HG03039 (cell line): ENCODE data around the gene DTNBP1.
A peak's percentile ranks its signal among the peaks of the same experiment; 100 is the strongest.

Experiments
- ATAC-seq: cut with Tn5 transposase; IDR thresholded peaks from one replicate; pipeline ENCODE4 v1.9.1; 2021; ENCODE audit warnings: mild to moderate bottlenecking, moderate library complexity; ENCODE audit not compliant: unreplicated experiment

DTNBP1 gene, protein sequence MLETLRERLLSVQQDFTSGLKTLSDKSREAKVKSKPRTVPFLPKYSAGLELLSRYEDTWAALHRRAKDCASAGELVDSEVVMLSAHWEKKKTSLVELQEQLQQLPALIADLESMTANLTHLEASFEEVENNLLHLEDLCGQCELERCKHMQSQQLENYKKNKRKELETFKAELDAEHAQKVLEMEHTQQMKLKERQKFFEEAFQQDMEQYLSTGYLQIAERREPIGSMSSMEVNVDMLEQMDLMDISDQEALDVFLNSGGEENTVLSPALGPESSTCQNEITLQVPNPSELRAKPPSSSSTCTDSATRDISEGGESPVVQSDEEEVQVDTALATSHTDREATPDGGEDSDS

DNA sequence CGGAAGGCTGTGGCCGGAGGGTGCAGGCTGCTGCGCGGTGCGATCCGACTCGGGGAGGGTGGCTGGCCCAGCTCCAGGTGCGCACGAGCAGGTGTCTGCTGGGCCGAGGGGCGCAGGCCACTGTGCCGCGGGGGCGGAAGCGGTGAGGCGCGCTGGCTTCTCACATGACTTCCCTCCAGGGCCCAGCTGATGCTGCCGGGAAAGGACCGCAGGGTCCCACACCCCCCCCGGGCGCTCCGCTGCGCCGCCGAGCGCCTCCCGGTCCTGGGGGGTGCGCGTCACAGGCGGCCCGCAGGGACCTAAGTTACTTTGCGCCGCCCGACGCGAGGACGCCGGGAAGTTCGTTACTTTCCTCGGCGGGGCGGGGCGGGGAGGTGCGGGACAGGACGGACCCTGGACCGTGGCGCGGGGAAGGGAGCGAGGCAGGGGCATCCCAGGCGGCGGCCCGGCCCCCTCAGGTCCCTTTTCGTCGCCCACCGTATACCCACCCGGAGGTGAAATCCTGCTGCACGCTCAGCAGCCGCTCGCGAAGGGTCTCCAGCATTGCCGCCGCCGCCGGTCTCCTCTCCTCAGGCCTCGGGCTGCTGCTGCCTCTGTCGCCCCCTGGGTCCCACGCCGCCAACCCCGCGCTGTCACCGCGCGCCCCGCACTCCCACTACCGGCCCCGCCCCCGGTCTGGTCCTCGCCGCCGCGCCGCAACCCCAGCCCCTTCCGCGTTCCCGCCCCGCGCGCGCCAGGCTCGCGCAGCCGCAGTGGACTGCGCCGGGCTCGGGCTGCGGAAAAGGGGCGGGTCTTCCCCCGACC, at the start of gene DTNBP1:
Gene DTNBP1 (minus strand): TSS at position 703 of the 804 bp plus-strand sequence. CDS start 159 bp downstream, at position 544.
- ATAC-seq, result peak; percentile 75

DNA sequence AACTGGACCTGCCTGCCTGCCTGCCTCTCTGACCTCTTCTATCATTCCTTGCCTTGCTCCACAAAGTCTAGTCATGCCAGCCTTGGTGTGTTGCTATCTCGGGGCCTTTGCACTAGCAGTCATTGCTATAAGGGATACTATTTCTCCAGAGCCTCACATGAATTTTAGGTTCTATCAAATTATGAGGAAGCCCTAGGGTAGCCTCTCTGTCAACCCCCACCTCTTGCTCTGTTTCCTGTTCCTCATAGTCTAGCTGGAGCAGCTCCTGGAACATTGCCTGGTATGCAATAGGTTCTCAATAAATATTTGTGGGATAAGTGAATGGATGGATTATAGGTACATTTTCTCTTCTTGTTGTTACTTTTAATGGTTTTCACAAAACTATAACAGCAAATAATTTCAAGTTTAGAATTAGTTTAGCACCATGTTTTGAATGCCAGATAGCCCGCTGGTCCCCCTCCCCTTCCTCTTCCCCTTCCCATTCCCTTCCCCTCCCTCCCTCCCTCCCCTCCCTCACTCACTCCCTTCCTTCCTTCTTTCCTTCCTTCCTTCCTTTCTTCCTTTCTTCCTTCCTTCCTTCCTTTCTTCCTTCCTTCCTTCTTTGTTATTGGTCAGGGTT, 46.9 kb upstream of the DTNBP1 start:
- ATAC-seq, result no peak

DNA sequence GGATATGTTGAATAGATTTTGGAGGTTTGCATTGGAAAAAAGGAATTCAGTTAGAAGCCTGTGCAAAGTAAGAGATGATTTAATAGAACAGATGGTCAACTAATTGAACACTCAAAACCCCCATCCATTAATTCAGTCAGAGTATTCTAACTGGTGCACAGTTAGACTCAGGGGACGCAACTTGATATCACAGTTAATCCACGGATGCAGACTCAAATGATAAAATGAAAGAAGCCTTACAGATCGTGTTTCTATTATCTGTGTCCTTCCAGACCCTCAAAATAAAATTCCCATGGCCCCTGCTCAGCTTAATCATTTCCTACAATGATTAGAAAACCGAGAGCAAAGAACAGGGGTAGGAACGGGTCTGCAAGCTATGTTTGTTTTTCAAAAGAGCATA, 45.4 kb upstream of the DTNBP1 start:
- ATAC-seq, result no peak

DNA sequence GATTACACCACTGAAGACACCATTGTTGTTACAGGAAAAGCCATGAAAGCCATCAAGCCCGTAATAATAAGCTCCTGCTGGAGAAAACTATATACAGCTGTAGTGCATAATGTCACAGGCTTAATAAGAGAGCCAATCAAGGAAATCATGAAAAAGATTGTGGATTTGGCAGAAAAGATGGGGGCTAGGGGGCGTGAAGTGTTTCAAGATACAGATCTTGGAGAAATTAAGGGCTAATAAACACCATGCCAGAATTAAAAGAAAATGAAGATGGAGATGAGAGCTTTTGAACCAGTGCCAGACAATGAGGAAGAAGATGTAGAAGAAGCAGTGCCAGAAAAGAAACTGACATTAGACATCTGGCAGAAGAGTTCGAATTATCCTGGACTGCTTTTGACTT, 43.2 kb upstream of the DTNBP1 start:
- ATAC-seq, result no peak

DNA sequence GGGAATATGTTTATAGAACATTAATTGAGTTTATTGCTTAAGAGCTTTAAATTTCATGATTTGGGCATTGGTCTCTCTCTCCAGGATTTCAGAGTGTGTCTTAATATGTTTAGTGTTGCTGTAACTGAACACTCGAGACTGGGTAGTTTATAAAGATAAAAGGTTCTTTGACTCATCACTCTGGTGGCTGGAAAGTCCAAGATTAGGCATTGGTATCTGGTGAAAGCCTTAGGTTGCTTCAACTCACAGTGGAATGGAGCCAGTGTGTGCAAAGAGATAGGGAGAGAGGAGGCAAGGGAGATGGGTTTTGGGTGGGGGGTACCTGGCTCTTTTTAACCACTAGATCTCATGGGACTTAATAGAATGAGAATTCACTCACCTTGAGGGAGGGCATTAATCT, 35.6 kb upstream of the DTNBP1 start:
- no peak for ATAC-seq

DNA sequence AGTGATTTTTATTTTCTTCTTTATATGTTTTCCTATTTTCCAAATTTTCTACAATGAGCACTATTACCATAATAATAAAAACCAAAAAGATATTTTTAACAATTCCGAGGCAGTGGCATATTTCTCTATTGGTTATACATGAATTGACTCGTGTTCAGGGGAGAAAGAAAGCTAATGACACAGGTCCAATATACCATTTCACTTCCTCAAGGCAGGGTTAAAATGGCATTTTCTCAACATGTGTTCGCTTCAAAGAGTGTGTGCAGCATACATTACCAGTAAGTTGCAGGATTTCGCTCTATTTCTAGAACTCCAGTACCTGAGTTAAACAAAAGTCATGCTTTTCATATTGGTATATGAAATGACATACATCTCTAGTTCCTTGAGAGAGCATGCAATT, 35.1 kb upstream of the DTNBP1 start:
- ATAC-seq, result no peak

DNA sequence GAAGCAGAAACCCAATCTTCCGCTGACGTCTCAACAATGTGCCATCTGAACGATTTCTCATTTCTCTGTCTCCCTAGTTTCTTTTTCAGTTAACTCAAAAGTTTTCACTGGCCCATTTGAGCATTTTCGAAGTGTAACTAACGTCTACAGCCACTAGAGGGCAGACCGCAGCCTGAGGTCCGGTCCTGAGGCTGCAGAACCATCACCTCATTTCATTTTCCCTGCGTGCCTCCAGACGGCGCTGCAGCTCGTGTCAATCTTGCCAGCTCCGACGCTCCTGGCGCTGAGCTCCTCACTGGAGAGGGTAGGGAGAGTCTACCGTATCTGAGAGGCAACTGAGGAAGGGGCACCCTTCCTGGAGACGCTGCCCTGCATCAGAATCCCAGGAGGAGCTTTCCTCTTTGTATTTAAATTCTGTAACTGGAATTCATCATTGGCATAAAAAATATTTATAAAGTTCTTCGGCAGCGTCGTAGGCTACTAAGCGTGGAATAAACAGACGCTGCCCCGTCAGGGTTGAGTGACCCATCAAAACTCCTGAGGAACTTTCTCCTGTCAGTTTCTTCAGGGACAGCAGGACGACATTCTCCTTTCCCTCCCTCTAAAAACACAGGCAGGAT, 28.5 kb upstream of the DTNBP1 start:
- ATAC-seq, result peak; percentile 88

DNA sequence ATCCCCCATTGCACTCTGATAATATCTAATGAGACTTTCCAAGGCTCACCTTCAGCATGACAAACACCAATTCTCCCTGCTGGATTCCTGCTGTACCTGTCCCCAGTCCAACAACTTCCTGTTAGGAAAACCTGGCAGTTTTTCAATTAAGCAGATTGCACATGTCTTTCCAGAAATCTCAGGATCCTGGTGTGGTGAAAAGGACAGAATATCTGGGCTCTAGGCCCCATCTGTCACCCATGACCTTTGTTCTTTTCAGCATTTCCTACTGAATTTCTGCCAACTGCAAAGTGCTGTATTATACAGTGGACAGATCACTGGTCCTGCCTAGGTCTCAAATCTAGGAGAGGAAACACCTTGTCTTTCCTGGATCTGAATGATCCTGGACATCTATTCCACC, 27.7 kb upstream of the DTNBP1 start:
- no peak for ATAC-seq

DNA sequence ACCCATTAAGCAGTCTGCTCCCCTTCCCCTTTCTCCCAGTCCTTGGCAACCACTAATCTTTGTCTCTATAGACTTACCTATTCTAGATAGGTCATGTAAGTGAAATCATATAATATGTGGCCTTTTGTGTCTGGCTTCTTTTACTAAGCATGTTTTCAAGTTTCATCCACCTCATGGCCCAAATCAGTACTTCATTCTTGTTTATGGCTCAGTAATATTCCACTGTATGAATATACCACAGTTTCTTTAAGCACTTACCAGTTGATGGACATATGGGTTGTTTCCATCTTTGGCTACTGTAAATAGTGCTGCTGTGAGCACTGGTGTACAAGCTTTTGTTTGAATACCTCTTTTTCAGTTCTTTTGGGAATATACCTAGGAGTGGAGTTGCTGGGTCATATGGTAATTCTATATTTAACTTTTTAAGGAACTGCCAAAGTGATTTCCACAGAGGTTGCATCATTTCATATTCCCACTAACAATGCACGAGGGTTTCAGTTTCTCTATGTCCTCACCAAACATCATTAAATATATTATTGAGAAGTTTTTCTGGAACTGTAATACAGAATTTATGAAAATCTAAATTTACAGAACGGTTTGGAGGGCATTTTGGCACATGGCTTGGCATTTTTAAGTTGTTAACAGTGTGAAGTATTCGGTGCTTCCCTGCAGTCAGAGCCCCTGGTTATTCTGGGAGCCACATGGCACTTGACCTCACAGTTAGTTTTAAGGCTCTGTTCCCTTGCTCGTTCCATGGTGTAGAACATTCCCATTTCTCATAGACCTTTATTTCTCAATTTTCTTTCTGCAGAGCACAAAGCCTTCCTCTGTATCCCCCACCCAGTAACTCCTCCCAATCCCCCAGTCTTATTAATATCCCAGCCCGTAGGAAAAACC, 27.0 kb upstream of the DTNBP1 start:
- no peak for ATAC-seq

DNA sequence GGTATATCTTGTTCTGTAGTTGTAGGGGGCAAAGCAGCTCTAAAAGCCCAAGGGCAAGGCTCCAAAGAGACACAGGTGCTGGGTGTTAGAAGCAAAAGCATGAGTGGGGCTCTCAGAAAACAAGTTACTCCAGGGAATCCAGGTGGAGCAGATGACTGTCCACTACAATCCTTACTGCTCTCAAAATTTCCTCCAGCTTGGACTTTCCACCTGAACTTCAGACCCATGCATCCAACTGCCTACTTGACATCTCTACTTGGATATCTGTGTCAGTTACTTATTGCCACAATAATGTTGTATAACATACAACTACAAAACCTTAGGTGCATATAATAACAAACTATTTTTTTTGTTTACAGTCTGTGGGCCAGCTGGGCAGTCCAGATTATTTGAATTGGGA, 22.8 kb upstream of the DTNBP1 start:
- no peak for ATAC-seq

DNA sequence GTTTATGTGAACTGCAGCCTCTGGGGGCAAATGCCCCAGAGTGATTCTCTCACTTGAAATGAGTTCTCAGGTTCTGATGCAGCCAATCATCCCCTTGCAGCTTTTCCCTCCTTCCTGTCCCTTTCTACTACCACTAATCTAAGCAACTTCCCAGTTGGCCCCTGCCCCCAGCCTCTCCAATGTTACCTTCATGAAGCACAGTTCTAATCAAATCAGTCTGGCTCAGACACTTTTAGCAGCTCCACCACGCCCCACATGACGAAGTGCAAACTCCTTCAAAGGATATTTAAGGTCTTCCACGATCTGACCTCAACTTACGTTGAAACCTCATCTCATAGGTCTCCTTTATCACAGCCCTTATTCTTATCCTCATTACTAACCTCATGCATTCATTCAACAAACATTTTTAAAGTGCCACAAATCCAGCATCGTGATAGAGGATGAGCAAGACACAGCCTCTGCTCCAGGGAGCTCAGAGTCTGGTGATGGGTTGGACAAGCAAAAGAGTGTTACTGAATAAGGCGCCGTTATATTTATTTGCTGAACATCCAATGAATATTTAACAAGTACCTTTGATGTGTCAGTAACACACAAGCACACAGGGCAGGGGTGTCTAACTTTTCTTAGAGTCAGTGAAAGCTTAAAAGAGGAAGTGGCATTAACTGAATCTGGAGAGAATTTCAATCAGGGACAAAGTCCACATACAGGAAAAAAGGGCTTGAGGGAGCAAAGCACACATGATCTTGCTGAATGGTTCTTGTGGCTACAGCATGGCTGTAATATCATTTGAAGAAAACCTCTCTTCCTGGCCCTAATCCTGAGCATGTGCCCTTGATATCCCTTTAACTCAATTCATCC, 20.4 kb upstream of the DTNBP1 start:
- ATAC-seq, result no peak

DNA sequence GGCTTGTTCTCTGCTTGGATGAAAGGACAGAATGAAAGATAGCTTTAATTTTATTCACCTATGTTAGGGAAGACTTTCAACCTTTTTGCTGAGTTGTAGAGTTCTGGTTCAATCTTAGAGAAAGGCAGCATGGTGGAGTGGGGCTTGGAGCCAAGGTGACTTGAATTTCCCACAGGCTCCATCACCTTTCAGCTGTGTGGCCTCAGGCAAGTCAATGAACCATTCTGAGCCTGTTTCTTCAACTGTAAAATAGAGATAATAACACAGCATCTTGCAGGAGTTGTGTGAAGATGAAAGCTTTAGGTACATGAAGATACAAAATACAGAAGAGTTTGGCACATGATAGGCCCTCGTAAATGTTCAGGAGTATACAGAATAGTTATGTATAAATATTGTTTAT, 19.1 kb upstream of the DTNBP1 start:
- ATAC-seq, result no peak

DNA sequence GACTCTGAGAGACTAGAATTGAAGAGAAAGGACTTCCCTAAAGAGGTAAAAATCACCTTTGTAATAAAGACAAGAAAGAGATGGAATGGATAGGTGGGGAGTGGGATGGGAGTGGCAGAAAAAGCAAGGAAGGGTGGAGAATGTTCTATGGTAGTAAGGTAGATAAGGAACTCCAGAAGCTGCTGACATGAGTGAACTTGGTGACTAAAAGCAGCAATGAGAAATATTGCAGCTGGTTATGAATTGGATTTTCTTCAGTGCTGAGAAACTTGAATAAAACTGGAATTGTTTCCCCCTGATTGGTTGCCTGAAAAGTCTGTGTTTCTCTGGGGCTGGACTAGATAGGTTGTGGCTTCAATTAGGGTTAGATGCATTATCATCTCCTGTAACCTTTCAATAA, 15.7 kb upstream of the DTNBP1 start:
- ATAC-seq, result no peak

DNA sequence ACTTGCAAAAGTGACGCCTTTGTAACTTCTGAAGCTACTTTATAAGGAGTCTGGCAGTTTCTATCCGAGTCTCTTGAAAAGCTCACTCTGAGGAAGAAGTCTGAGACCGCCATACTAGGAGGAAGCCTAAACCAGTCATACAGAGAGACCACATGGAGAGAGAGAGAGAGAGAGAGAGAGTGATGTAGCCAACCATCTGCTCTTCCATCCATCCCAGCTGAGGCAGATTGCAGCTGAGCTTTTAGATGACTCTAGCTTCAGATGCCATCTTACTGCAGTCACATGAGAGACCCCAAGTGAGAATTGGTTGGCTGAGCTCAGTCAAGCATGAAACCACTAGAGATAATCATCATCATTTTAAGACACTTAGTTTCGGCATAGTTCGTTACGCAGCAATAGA, 15.0 kb upstream of the DTNBP1 start:
- ATAC-seq, result no peak

DNA sequence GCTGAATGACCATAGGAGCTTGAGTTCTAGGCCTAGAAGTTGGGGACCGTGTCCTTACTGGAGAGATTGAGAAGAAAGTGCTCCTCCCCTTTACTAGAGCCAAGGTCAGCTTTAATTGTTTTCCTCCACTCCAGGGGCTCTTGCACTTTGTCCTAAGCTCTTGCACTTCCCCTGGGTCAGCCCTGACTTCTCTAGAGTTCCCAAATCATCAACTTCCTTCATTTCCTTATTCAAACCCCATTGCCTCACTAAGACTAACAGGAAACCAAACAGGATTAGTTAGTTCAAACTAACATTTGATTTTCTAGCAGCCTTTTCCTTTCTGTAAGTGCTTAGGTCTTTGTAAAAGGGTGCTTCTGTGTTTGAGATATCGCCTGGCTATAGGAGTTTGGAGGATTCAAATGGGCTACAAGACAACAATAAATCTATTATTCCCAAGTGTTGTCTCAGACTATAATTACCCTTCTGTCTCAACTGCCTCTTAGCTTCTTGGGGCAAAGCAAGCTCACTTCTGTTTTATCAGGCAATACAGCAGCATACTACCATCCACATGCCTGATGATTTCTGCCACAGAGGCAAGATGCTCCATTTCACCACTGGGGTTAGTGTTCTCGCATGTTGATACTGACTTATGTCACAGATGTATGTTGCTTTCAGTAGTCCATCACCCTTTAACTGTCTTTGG, 12.8 kb upstream of the DTNBP1 start:
- ATAC-seq, result no peak

DNA sequence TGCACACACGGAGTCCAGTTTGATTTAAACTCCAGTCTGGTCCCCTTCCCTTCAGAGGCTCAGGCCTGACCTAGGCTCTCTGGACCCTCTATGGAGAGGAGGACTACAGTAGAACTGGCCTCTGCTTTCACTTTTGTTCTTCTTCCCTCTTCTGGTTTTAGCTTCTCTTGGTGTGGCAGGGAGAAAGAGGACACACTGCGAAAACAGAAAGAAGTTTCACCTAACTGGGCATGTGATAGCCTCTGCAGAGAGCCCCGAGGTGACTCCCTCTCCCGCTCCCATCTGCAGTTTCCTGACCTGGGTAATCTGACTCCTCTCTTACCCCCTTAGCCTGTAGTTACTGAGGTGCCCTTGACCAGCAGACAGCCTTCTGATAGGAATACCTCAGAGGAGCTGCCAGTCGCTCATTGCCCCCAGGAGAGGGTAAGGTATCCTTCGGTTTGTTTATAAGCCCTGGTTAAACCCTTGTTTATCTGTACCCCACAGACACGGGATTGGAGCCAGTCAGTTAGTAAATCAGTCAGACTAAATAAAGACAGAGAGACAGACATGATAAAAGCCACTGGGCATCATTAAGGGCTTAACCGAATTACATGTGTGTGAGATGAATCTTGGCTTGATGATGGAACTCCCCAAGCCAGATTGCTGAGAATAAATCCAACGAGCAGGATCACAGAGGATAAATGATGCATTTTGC, 12.0 kb upstream of the DTNBP1 start:
- no peak for ATAC-seq

DNA sequence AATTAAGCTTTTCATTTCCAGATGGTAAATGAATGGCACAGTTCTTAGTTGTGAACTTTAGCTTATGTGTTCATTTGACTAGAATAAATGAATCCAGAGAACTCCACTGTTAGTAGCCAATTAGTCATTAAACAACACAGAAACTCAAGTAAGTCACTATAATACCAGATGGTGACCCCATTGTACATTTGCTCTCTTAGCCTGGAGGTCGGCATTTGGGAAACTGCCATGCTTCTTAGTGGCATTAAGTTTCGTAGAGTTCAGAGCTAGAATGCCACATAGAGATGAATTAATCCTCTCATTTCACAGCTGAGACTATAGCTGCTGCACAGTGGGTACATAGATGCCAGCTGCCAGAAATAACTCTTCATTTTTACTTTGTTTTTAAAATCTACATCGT, 10.8 kb upstream of the DTNBP1 start:
- ATAC-seq, result no peak

DNA sequence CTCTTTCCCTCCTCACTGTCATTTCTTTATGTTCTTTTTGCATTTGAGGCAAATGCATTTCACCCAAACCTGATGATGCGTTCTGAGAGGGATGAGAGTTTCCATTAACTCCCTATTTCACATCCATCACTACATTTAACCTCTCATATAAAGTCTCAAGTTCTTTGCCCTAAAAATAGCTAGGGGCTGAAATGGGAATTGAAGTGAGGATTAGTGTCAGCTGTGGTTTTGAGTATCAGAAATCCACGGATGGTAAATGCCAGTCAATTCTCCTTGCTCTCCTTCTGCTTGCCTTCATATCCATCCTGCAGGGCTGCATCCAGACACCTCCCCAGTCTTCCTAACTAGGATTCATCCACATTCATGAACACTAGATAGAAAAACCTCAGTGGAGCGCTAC, 10.0 kb upstream of the DTNBP1 start:
- no peak for ATAC-seq
